ENCODE data around the gene STK11.

STK11 gene

GRCh38 chr19:1234051-1234954 lies 28.7 kb downstream of the STK11 start:
- H3K79me2 ChIP-seq (ENCODE audit: low read length) = no peaks in the 10 kb centered on the region
- H3K9ac ChIP-seq (ENCODE audit: low read length) = no peak overlapping the region
- H3K4me1 ChIP-seq (ENCODE audit: low read length) = no peaks in the 10 kb centered on the region
- H3K4me3 ChIP-seq (ENCODE audit: low read length) = no peak overlapping the region
- TF ChIP-seq, protein P1, sequence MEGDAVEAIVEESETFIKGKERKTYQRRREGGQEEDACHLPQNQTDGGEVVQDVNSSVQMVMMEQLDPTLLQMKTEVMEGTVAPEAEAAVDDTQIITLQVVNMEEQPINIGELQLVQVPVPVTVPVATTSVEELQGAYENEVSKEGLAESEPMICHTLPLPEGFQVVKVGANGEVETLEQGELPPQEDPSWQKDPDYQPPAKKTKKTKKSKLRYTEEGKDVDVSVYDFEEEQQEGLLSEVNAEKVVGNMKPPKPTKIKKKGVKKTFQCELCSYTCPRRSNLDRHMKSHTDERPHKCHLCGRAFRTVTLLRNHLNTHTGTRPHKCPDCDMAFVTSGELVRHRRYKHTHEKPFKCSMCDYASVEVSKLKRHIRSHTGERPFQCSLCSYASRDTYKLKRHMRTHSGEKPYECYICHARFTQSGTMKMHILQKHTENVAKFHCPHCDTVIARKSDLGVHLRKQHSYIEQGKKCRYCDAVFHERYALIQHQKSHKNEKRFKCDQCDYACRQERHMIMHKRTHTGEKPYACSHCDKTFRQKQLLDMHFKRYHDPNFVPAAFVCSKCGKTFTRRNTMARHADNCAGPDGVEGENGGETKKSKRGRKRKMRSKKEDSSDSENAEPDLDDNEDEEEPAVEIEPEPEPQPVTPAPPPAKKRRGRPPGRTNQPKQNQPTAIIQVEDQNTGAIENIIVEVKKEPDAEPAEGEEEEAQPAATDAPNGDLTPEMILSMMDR (IDR thresholded peaks at IDR 0.05; ENCODE audit: low read length) = no peak
- TF ChIP-seq EZH2 (optimal IDR thresholded peaks at IDR 0.05; ENCODE audit: low read depth, low read length) (no peak), EZH2phosphoT487 (IDR thresholded peaks at IDR 0.05; ENCODE audit: low read length) (no peak)
- H3K36me3 ChIP-seq (replicated peaks; ENCODE audit: insufficient read depth, low read length) = no peaks in the 10 kb centered on the region
- no peak overlapping the region for H3K27ac ChIP-seq (ENCODE audit: low read length)
- H3K4me2 ChIP-seq (ENCODE audit: low read depth, low read length) = no peak overlapping the region
- no peaks in the 10 kb centered on the region for H3K9me2 ChIP-seq (replicated peaks; ENCODE audit: insufficient read depth, low read length)
- peaks cover 7% of the 10 kb centered on the region for H3F3A ChIP-seq (ENCODE audit: insufficient read depth, low read length)
- peaks cover 71% of the 10 kb centered on the region for H3K27me3 ChIP-seq (replicated peaks; ENCODE audit: insufficient read depth, low read length)
- H3K9me3 ChIP-seq (replicated peaks; ENCODE audit: insufficient read depth, low read length) = no peaks in the 10 kb centered on the region
- DNase-seq = no peak
- H4K20me1 ChIP-seq (ENCODE audit: insufficient read depth, low read length) = no peaks in the 10 kb centered on the region
- H2AFZ ChIP-seq (ENCODE audit: low read length) = no peak overlapping the region

GRCh38 chr19:1234955-1235380 lies 29.4 kb downstream of the STK11 start:
- H3F3A ChIP-seq (ENCODE audit: insufficient read depth, low read length) = peaks cover 13% of the 10 kb centered on the region
- no peaks in the 10 kb centered on the region for H3K4me1 ChIP-seq (ENCODE audit: low read length)
- no peak overlapping the region for H3K4me2 ChIP-seq (ENCODE audit: low read depth, low read length)
- no peak overlapping the region for H3K9ac ChIP-seq (ENCODE audit: low read length)
- H3K79me2 ChIP-seq (ENCODE audit: low read length) = no peaks in the 10 kb centered on the region
- H3K36me3 ChIP-seq (replicated peaks; ENCODE audit: insufficient read depth, low read length) = no peaks in the 10 kb centered on the region
- peaks cover 78% of the 10 kb centered on the region for H3K27me3 ChIP-seq (replicated peaks; ENCODE audit: insufficient read depth, low read length)
- H3K9me2 ChIP-seq (replicated peaks; ENCODE audit: insufficient read depth, low read length) = no peaks in the 10 kb centered on the region
- no peak overlapping the region for H2AFZ ChIP-seq (ENCODE audit: low read length)
- H3K4me3 ChIP-seq (ENCODE audit: low read length) = no peak overlapping the region
- no peak overlapping the region for H3K27ac ChIP-seq (ENCODE audit: low read length)
- no peaks in the 10 kb centered on the region for H3K9me3 ChIP-seq (replicated peaks; ENCODE audit: insufficient read depth, low read length)
- TF ChIP-seq, protein P1 (IDR thresholded peaks at IDR 0.05; ENCODE audit: low read length) = no peak
- TF ChIP-seq EZH2phosphoT487 (IDR thresholded peaks at IDR 0.05; ENCODE audit: low read length) = no peak
- TF ChIP-seq EZH2 (optimal IDR thresholded peaks at IDR 0.05; ENCODE audit: low read depth, low read length) = no peak
- DNase-seq = no peak
- H4K20me1 ChIP-seq (ENCODE audit: insufficient read depth, low read length) = no peaks in the 10 kb centered on the region

GRCh38 chr19:1235625-1236538 lies 30.3 kb downstream of the STK11 start:
- H3F3A ChIP-seq (ENCODE audit: insufficient read depth, low read length) = peaks cover 17% of the 10 kb centered on the region
- H3K27ac ChIP-seq (ENCODE audit: low read length) = no peak overlapping the region
- H3K4me2 ChIP-seq (ENCODE audit: low read depth, low read length) = no peak overlapping the region
- H3K9me2 ChIP-seq (replicated peaks; ENCODE audit: insufficient read depth, low read length) = no peaks in the 10 kb centered on the region
- H3K9ac ChIP-seq (ENCODE audit: low read length) = no peak overlapping the region
- H2AFZ ChIP-seq (ENCODE audit: low read length) = no peak overlapping the region
- no peaks in the 10 kb centered on the region for H4K20me1 ChIP-seq (ENCODE audit: insufficient read depth, low read length)
- peaks cover 79% of the 10 kb centered on the region for H3K27me3 ChIP-seq (replicated peaks; ENCODE audit: insufficient read depth, low read length)
- H3K4me3 ChIP-seq (ENCODE audit: low read length) = no peak overlapping the region
- TF ChIP-seq EZH2phosphoT487 (IDR thresholded peaks at IDR 0.05; ENCODE audit: low read length) = no peak
- TF ChIP-seq, protein P1 (IDR thresholded peaks at IDR 0.05; ENCODE audit: low read length) = no peak
- TF ChIP-seq EZH2 (optimal IDR thresholded peaks at IDR 0.05; ENCODE audit: low read depth, low read length) = no peak
- H3K4me1 ChIP-seq (ENCODE audit: low read length) = peaks cover 2% of the 10 kb centered on the region
- H3K36me3 ChIP-seq (replicated peaks; ENCODE audit: insufficient read depth, low read length) = no peaks in the 10 kb centered on the region
- no peaks in the 10 kb centered on the region for H3K79me2 ChIP-seq (ENCODE audit: low read length)
- no peaks in the 10 kb centered on the region for H3K9me3 ChIP-seq (replicated peaks; ENCODE audit: insufficient read depth, low read length)
- no peak for DNase-seq

All from MM.1S (cell line).